Kidney (tissue), 14 donors: ENCODE measurements around the gene SMAD1. TPM values are rescaled to one million over a fixed set of nuclear protein-coding genes. Genes with fewer than 3 reads are reported as not detected.

ENCODE experiments used
- DNase-seq, 5 donors: peaks; one replicate each; pipeline ENCODE4 v3.0.0-alpha.2; 2013 to 2020
- FAIRE-seq: peaks from 2 replicates; lab custom pipeline; 2012; peaks lifted over from hg19 to GRCh38; lab: Jason Lieb, UNC
- H3K27ac ChIP-seq, 2 donors: one replicate each; pipeline ENCODE4 v1.7.0; 2013; ENCODE audit warnings: low read depth in 2 of 2, low read length in 2 of 2, inconsistent platforms in 1 of 2
- H3K27me3 ChIP-seq: one replicate; pipeline ENCODE4 v1.7.1; 2013; ENCODE audit warnings: low read length, inconsistent platforms; ENCODE audit not compliant: control insufficient read depth, insufficient read depth
- H3K36me3 ChIP-seq, 3 donors: one replicate each; pipeline versions ENCODE4 v1.7.0 to v1.7.1; 2013; ENCODE audit warnings: low read length in 3 of 3, control low read depth in 1 of 3, inconsistent platforms in 1 of 3; ENCODE audit not compliant: insufficient read depth in 3 of 3, control insufficient read depth in 2 of 3
- H3K4me1 ChIP-seq, 3 donors: one replicate each; pipeline versions ENCODE4 v1.7.0 to v1.7.1; 2013; ENCODE audit warnings: low read length in 3 of 3, inconsistent platforms in 1 of 3, low read depth in 1 of 3; ENCODE audit not compliant: control insufficient read depth in 2 of 3, insufficient read depth in 2 of 3
- H3K4me3 ChIP-seq, 3 donors: one replicate each; pipeline versions ENCODE4 v1.7.0 to v1.8.1; 2013; ENCODE audit warnings: low read length in 3 of 3, control low read depth in 1 of 3, inconsistent platforms in 1 of 3
- H3K9ac ChIP-seq, 3 donors: one replicate each; pipeline versions ENCODE4 v1.7.0 to v1.7.1; 2013; ENCODE audit warnings: low read length in 3 of 3, control low read depth in 1 of 3, inconsistent platforms in 1 of 3
- H3K9me3 ChIP-seq, 3 donors: one replicate each; pipeline versions ENCODE4 v1.7.0 to v1.7.1; 2013; ENCODE audit warnings: low read length in 3 of 3, control low read depth in 1 of 3, inconsistent platforms in 1 of 3; ENCODE audit not compliant: control insufficient read depth in 2 of 3, insufficient read depth in 1 of 3
- intact Hi-C: fragments of 100-400 bp; cut with DNase I; formaldehyde crosslinking; loops from one replicate; pipeline ENCODE4 v1.11.1; 2022
- polyA plus RNA-seq: library from polyadenylated mRNA; stranded (reverse); fragments of 350-450 nt; fragmentation: Illumina TruSeq; extraction: RNeasy Lipid Tissue Mini Kit (QIAGEN cat#74804); gene quantifications from one replicate; pipeline ENCODE4 v1.2.3, GENCODE V29; 2014; ENCODE audit warnings: low read depth, low replicate concordance; ENCODE audit not compliant: insufficient read depth
- total RNA-seq: library from RNA; stranded (reverse); fragmentation: NEBNext Ultra II Directional; extraction: Animal tissue kit (Norgen Biotek cat#: 25700); gene quantifications from one replicate; pipeline ENCODE4 v1.2.1, GENCODE V29; 2021
- TF ChIP-seq, protein P1 (sequence below): IDR thresholded peaks from 3 replicates; pipeline ENCODE4 v1.5.1; 2012; ENCODE audit warnings: mild to moderate bottlenecking, moderate library complexity, borderline replicate concordance; ENCODE audit not compliant: insufficient read depth; ENCODE audit errors: extremely low read depth
- donor health status: control.
- donor health status: control.
- donor health status: control.
- donor health status: control.
- donor health status: control.
- donor health status: DM: yes; HTN: yes; CAD: no.
- donor health status: Normal renal cell carcinoma (clear cell type).

Gene SMAD1
- total and polyA plus RNA-seq, 2 donors from 2014 or later = 8.9 to 39.5 TPM

DNA sequence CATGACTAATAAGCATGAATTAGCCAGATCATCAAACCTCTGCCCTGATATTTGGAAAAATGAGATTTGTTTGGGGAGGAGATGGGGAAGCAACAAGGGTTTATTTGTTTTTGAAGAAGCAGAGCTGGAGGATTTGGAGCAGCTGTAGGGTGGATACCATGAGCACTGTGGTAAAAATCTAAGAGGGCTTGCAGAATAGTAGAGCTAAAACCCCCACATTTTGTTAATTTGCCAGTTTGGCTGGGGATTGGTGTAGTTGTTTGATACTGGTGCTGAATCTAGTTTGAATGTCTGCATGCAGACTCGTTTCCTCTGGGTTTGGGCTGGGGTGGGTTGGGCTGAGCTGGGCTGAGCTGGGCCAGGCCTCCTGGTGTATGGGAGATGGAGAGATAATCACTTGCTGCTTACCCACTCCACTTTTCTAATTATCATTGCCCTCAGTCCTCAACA is 43.7 kb downstream of the SMAD1 start:
- Histone ChIP-seq H3K27ac (peak overlapping the region in 1 of 2 donors; percentile 15), H3K9ac (no peak overlapping the region), H3K4me3 (no peak overlapping the region), H3K9me3 (no peaks in the 10 kb centered on the region), H3K4me1 (peaks cover 0 to 29% (median 9%) of the 10 kb centered on the region in 3 donors), H3K27me3 (no peaks in the 10 kb centered on the region), H3K36me3 (no peaks in the 10 kb centered on the region)
- TF ChIP-seq, protein P1, sequence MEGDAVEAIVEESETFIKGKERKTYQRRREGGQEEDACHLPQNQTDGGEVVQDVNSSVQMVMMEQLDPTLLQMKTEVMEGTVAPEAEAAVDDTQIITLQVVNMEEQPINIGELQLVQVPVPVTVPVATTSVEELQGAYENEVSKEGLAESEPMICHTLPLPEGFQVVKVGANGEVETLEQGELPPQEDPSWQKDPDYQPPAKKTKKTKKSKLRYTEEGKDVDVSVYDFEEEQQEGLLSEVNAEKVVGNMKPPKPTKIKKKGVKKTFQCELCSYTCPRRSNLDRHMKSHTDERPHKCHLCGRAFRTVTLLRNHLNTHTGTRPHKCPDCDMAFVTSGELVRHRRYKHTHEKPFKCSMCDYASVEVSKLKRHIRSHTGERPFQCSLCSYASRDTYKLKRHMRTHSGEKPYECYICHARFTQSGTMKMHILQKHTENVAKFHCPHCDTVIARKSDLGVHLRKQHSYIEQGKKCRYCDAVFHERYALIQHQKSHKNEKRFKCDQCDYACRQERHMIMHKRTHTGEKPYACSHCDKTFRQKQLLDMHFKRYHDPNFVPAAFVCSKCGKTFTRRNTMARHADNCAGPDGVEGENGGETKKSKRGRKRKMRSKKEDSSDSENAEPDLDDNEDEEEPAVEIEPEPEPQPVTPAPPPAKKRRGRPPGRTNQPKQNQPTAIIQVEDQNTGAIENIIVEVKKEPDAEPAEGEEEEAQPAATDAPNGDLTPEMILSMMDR = no peak
- no peak for FAIRE-seq
- no peak for DNase-seq
- intact Hi-C loops = no loop called here

DNA sequence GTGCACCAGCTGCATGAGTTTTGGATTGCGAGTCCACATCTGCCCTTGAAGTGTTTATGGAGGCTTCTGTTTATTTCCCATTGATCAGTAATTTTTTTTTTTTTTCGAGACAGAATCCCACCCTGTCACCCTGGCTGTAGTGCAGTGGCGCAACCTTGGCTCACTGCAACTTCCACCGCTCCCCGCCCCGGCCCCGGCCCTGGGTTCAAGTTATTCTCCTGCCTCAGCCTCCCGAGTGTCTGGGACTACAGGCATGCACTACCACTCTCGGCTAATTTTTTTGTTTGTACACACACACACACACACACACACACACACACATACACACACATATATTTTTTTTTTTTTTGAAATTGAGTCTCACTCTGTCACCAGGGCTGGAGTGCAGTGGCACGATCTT is 46.1 kb downstream of the SMAD1 start:
- intact Hi-C loops = no loop called here
- peaks cover 0 to 29% (median 12%) of the 10 kb centered on the region in 3 donors for H3K4me1 ChIP-seq
- FAIRE-seq = no peak
- no peak overlapping the region for H3K4me3 ChIP-seq
- H3K27me3 ChIP-seq = no peaks in the 10 kb centered on the region
- H3K9me3 ChIP-seq = no peaks in the 10 kb centered on the region
- no peak for DNase-seq
- no peak overlapping the region for H3K27ac ChIP-seq
- no peak overlapping the region for H3K9ac ChIP-seq
- TF ChIP-seq, protein P1 = no peak
- H3K36me3 ChIP-seq = no peaks in the 10 kb centered on the region

DNA sequence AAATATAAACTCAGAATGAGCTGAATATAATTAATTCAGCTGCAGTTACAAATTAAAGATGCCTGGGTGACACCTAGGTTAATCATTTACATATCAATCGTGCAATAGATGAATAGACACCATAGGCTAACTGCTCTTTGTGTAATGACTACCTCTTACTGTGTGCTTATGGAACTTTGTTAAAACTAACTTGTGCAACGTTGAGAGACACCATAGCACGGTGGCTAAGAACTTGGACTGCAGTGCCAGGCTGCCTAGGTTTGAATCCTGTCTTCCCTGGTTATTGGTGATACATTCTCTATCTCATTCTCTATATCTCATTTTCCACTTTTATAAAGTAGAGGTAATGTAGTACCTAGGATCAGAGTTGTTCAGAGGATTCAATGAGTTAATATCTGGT is 46.9 kb downstream of the SMAD1 start:
- intact Hi-C loops = no loop called here
- no peaks in the 10 kb centered on the region for H3K9me3 ChIP-seq
- FAIRE-seq = no peak
- peak in 2 of 5 donors; percentile 56 to 57 for DNase-seq
- no peak overlapping the region for H3K27ac ChIP-seq
- H3K27me3 ChIP-seq = no peaks in the 10 kb centered on the region
- TF ChIP-seq, protein P1 = no peak
- H3K4me3 ChIP-seq = no peak overlapping the region
- no peaks in the 10 kb centered on the region for H3K36me3 ChIP-seq
- H3K9ac ChIP-seq = no peak overlapping the region
- H3K4me1 ChIP-seq = peaks cover 0 to 29% (median 12%) of the 10 kb centered on the region in 3 donors

DNA sequence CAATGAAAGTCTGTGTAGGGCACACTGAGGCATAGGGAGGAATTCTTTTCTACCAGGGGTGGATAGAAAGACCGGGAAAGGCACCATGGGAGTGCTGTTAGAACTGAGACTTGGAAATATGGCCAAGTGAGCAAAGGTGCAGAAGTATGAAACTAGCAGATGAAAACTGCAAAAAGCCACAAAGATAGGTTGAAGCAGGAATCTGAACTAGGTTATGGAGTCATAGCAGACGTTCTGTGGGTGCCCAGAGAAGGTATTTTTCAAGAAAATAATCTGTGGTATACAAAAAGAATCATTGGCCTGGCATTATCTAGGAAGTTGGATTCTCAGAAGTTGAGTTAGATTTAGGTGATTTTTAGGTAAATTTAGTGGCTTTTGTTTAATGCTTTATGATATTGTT is 48.5 kb downstream of the SMAD1 start:
- intact Hi-C loops = no loop called here
- FAIRE-seq (no peak), DNase-seq (no peak)
- Histone ChIP-seq H3K36me3 (no peaks in the 10 kb centered on the region), H3K9ac (no peak overlapping the region), H3K27ac (no peak overlapping the region), H3K4me3 (no peak overlapping the region), H3K9me3 (no peaks in the 10 kb centered on the region), H3K4me1 (peaks cover 0 to 24% (median 10%) of the 10 kb centered on the region in 3 donors), H3K27me3 (no peaks in the 10 kb centered on the region)
- TF ChIP-seq, protein P1 = no peak
